Measurements from ENCODE around the gene RPGRIP1L. TPM values are rescaled to one million over a fixed set of nuclear protein-coding genes. Genes with fewer than 3 reads are reported as not detected.

Gene RPGRIP1L
- total RNA-seq, 1 experiment from 2014 or later = 9.8 TPM

GRCh38 chr16:53734908-53735307 lies 31.2 kb upstream of the RPGRIP1L start:
- CTCF ChIA-PET = interaction anchor here (1.1 to 1.8 kb wide), 3 partner anchors 9 to 185 kb away, joined by 3 to 12 read pairs (median 4); no protein-coding TSS in a partner anchor
- no peaks in the 10 kb centered on the region for H3K27me3 Mint-ChIP-seq (ENCODE audit: low read depth)

GRCh38 chr16:53732296-53732929 lies 28.8 kb upstream of the RPGRIP1L start:
- POLR2A ChIA-PET = no interaction called here
- Mint-ChIP-seq H3K4me3 (no peak overlapping the region), H3K27me3 (ENCODE audit: low read depth) (no peaks in the 10 kb centered on the region), H3K9me3 (peaks cover 8% of the 10 kb centered on the region), H3K27ac (no peak overlapping the region), H3K4me1 (peaks cover 5% of the 10 kb centered on the region; the same call in 1 of the 2 replicates), H3K36me3 (no peaks in the 10 kb centered on the region)
- ATAC-seq (no peak), DNase-seq (ENCODE audit: low spot score) (no peak)
- CTCF ChIA-PET = no interaction called here
- TF ChIP-seq MYBL2 (CRISPR knock-in tag; IDR thresholded peaks at IDR 0.05) (no peak), ZNF232 (CRISPR knock-in tag; IDR thresholded peaks at IDR 0.05) (no peak), TEAD4 (CRISPR knock-in tag; IDR thresholded peaks at IDR 0.05) (no peak), E2F1 (CRISPR knock-in tag; IDR thresholded peaks at IDR 0.05) (no peak), STAT6 (CRISPR knock-in tag; conservative IDR thresholded peaks at IDR 0.05; ENCODE audit: low read depth) (no peak), ATF1 (CRISPR knock-in tag; IDR thresholded peaks at IDR 0.05) (no peak), FOXJ3 (CRISPR knock-in tag; IDR thresholded peaks at IDR 0.05; ENCODE audit: borderline replicate concordance) (no peak)

More at GRCh38 chr16:53734908-53735307, 31.2 kb upstream of the RPGRIP1L start:
- DNase-seq (ENCODE audit: low spot score) = no peak
- ATAC-seq = no peak
- H3K4me1 Mint-ChIP-seq = peaks cover 5% of the 10 kb centered on the region; the same call in 1 of the 2 replicates
- H3K9me3 Mint-ChIP-seq = no peaks in the 10 kb centered on the region
- no peak overlapping the region for H3K27ac Mint-ChIP-seq
- POLR2A ChIA-PET = no interaction called here
- TF ChIP-seq TEAD1 (CRISPR knock-in tag; IDR thresholded peaks at IDR 0.05) = no peak
- no peak for TF ChIP-seq ATF1 (CRISPR knock-in tag; IDR thresholded peaks at IDR 0.05)
- no peak for TF ChIP-seq JAZF1 (CRISPR knock-in tag; IDR thresholded peaks at IDR 0.05)
- TF ChIP-seq ESRRA (CRISPR knock-in tag; IDR thresholded peaks at IDR 0.05; ENCODE audit: borderline replicate concordance) = no peak
- TF ChIP-seq ZNF671 (CRISPR knock-in tag; IDR thresholded peaks at IDR 0.05) = no peak
- TF ChIP-seq TCF7 (CRISPR knock-in tag; IDR thresholded peaks at IDR 0.05; ENCODE audit: low read depth) = no peak
- no peak for TF ChIP-seq ERG (CRISPR knock-in tag; IDR thresholded peaks at IDR 0.05)
- no peak for TF ChIP-seq SMAD4 (CRISPR knock-in tag; IDR thresholded peaks at IDR 0.05)
- TF ChIP-seq CBFB (CRISPR knock-in tag; IDR thresholded peaks at IDR 0.05; ENCODE audit: low read depth) = no peak
- TF ChIP-seq CREM (CRISPR knock-in tag; IDR thresholded peaks at IDR 0.05) = no peak
- TF ChIP-seq GRHL2 (CRISPR knock-in tag; IDR thresholded peaks at IDR 0.05; ENCODE audit: insufficient replicate concordance, severe bottlenecking) = no peak
- no peak for TF ChIP-seq MYBL2 (CRISPR knock-in tag; IDR thresholded peaks at IDR 0.05)
- no peak for TF ChIP-seq AFF4 (CRISPR knock-in tag; IDR thresholded peaks at IDR 0.05; ENCODE audit: borderline replicate concordance)
- TF ChIP-seq SOX15 (CRISPR knock-in tag; IDR thresholded peaks at IDR 0.05) = no peak
- no peak overlapping the region for H3K4me3 Mint-ChIP-seq
- H3K36me3 Mint-ChIP-seq = no peaks in the 10 kb centered on the region

Measured in WTC11 (cell line).